ENCODE data around the gene FAM234B. TPM values are rescaled to one million over a fixed set of nuclear protein-coding genes. Genes with fewer than 3 reads are reported as not detected.

FAM234B gene
- total RNA-seq, 1 experiment from 2014 or later: 25.9 TPM

DNA sequence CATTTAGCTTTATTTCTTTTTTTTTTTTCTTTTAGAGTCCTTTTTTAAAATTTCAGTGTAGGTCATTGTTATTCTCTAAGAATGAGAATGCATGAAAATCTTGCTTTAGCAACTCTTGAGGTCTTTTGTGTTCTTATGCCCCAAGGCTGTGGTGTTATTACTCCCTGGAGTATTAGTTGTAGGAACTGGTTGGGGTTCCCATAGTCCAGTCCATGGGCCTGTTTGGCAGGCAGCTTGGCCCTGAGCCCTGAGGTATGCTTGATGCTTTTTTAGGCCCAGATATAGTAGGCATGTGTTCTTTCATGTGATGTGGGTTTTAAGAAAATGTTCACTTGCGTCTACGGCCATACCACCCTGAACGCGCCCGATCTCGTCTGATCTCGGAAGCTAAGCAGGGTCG, 1.6 kb downstream of the FAM234B start (continued):
- TF ChIP-seq, protein P1, sequence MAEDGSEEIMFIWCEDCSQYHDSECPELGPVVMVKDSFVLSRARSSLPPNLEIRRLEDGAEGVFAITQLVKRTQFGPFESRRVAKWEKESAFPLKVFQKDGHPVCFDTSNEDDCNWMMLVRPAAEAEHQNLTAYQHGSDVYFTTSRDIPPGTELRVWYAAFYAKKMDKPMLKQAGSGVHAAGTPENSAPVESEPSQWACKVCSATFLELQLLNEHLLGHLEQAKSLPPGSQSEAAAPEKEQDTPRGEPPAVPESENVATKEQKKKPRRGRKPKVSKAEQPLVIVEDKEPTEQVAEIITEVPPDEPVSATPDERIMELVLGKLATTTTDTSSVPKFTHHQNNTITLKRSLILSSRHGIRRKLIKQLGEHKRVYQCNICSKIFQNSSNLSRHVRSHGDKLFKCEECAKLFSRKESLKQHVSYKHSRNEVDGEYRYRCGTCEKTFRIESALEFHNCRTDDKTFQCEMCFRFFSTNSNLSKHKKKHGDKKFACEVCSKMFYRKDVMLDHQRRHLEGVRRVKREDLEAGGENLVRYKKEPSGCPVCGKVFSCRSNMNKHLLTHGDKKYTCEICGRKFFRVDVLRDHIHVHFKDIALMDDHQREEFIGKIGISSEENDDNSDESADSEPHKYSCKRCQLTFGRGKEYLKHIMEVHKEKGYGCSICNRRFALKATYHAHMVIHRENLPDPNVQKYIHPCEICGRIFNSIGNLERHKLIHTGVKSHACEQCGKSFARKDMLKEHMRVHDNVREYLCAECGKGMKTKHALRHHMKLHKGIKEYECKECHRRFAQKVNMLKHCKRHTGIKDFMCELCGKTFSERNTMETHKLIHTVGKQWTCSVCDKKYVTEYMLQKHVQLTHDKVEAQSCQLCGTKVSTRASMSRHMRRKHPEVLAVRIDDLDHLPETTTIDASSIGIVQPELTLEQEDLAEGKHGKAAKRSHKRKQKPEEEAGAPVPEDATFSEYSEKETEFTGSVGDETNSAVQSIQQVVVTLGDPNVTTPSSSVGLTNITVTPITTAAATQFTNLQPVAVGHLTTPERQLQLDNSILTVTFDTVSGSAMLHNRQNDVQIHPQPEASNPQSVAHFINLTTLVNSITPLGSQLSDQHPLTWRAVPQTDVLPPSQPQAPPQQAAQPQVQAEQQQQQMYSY (CRISPR knock-in tag; IDR thresholded peaks at IDR 0.05): no peak

- Mint-ChIP-seq H3K27ac (no peak overlapping the region), H3K4me3 (no peak overlapping the region), H3K36me3 (peaks cover 7% of the 10 kb centered on the region), H3K27me3 (ENCODE audit: low read depth) (peaks cover 15% of the 10 kb centered on the region), H3K9me3 (peaks cover 7% of the 10 kb centered on the region; the same call in 1 of the 2 replicates), H3K4me1 (peaks cover 50% of the 10 kb centered on the region)
- ChIA-PET POLR2A (no interaction called here), CTCF (interaction anchor here (0.8 kb wide), 1 partner anchor 61 kb away, joined by 3 read pairs; no protein-coding TSS in a partner anchor)
- TF ChIP-seq KAT7 (CRISPR knock-in tag; IDR thresholded peaks at IDR 0.05; ENCODE audit: borderline replicate concordance) (no peak), NFE2L1 (CRISPR knock-in tag; IDR thresholded peaks at IDR 0.05) (no peak), TCF7 (CRISPR knock-in tag; IDR thresholded peaks at IDR 0.05; ENCODE audit: low read depth) (no peak), ZNF219 (CRISPR knock-in tag; IDR thresholded peaks at IDR 0.05; ENCODE audit: borderline replicate concordance) (no peak), PRRX2 (CRISPR knock-in tag; IDR thresholded peaks at IDR 0.05) (no peak), SP1 (CRISPR knock-in tag; conservative IDR thresholded peaks at IDR 0.05) (no peak)
- TF ChIP-seq, protein P2, sequence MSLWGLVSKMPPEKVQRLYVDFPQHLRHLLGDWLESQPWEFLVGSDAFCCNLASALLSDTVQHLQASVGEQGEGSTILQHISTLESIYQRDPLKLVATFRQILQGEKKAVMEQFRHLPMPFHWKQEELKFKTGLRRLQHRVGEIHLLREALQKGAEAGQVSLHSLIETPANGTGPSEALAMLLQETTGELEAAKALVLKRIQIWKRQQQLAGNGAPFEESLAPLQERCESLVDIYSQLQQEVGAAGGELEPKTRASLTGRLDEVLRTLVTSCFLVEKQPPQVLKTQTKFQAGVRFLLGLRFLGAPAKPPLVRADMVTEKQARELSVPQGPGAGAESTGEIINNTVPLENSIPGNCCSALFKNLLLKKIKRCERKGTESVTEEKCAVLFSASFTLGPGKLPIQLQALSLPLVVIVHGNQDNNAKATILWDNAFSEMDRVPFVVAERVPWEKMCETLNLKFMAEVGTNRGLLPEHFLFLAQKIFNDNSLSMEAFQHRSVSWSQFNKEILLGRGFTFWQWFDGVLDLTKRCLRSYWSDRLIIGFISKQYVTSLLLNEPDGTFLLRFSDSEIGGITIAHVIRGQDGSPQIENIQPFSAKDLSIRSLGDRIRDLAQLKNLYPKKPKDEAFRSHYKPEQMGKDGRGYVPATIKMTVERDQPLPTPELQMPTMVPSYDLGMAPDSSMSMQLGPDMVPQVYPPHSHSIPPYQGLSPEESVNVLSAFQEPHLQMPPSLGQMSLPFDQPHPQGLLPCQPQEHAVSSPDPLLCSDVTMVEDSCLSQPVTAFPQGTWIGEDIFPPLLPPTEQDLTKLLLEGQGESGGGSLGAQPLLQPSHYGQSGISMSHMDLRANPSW (CRISPR knock-in tag; conservative IDR thresholded peaks at IDR 0.05; ENCODE audit: low read depth): no peak
- ATAC-seq (no peak), DNase-seq (ENCODE audit: low spot score) (no peak)
These were observed 2.8 kb downstream of the FAM234B start for GRCh38 chr12:13046964-13047363.

DNA sequence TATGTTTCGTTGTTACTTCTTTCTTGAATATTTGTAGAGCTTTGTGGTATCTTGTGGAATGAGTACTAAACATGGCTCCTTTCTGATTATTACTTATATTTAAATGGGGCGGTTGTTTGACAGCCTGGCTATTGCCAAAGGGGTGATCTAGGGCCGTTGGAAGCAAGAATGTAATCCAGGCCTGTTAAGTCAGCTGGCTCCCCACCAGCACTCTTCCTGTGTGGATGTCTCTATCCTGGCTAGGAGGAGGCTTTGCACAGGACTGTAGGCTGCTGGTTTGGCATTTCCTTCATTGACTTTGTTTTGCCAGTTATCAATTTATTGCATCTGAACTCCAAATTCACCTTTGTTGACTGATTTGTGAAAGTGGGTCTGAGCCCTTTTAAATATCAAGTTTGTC, 5.6 kb downstream of the FAM234B start:
- TF ChIP-seq SMAD4 (CRISPR knock-in tag; IDR thresholded peaks at IDR 0.05) (no peak), KAT7 (CRISPR knock-in tag; IDR thresholded peaks at IDR 0.05; ENCODE audit: borderline replicate concordance) (no peak), EMX1 (CRISPR knock-in tag; IDR thresholded peaks at IDR 0.05) (no peak), ZNF425 (CRISPR knock-in tag; conservative IDR thresholded peaks at IDR 0.05) (no peak), NR3C1 (CRISPR knock-in tag; conservative IDR thresholded peaks at IDR 0.05; ENCODE audit: low read depth) (no peak), MYBL2 (CRISPR knock-in tag; IDR thresholded peaks at IDR 0.05) (no peak), JUN (CRISPR knock-in tag; IDR thresholded peaks at IDR 0.05) (no peak)
- TF ChIP-seq, protein P3, sequence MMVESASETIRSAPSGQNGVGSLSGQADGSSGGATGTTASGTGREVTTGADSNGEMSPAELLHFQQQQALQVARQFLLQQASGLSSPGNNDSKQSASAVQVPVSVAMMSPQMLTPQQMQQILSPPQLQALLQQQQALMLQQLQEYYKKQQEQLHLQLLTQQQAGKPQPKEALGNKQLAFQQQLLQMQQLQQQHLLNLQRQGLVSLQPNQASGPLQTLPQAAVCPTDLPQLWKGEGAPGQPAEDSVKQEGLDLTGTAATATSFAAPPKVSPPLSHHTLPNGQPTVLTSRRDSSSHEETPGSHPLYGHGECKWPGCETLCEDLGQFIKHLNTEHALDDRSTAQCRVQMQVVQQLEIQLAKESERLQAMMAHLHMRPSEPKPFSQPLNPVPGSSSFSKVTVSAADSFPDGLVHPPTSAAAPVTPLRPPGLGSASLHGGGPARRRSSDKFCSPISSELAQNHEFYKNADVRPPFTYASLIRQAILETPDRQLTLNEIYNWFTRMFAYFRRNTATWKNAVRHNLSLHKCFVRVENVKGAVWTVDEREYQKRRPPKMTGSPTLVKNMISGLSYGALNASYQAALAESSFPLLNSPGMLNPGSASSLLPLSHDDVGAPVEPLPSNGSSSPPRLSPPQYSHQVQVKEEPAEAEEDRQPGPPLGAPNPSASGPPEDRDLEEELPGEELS (CRISPR knock-in tag; IDR thresholded peaks at IDR 0.05): no peak
- ATAC-seq (peak; percentile 80), DNase-seq (ENCODE audit: low spot score) (no peak)
- Mint-ChIP-seq H3K4me1 (peaks cover 39% of the 10 kb centered on the region), H3K9me3 (peaks cover 30% of the 10 kb centered on the region), H3K4me3 (no peak overlapping the region), H3K27ac (no peak overlapping the region), H3K36me3 (peaks cover 30% of the 10 kb centered on the region), H3K27me3 (ENCODE audit: low read depth) (no peaks in the 10 kb centered on the region; the same call in 1 of the 2 replicates)
- ChIA-PET CTCF (interaction anchor here (0.9 to 1.7 kb wide), 4 partner anchors 21 to 74 kb away, joined by 3 to 4 read pairs (median 3); no protein-coding TSS in a partner anchor), POLR2A (interaction anchor here (0.6 kb wide), 1 partner anchor 129 kb away, joined by 4 read pairs; no protein-coding TSS in a partner anchor)

Measured in WTC11 (cell line).